ENCODE data around the gene TMEM18.

DNA sequence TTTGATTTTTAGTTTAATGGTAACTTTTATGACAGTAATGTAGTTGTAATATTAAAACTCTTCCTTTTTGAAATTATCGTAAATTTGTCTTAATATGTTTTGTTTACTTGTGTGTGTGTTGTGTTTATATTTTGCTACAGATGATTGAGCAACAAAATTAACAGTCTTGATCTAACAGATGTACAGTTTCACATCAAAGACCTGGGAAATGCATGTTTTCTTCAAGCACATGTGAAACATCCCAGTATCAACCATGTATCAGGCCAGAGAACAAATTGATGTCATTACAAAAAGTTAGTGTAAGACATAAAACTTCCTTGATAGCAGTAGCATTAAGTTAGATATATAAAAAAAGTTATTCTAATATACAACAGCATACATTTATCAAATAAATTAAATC lies 45.5 kb downstream of the TMEM18 start:
- TF ChIP-seq ZNF558 (tag by site-specific recombination; IDR thresholded peaks at IDR 0.05), result no peak
- TF ChIP-seq, protein P1, sequence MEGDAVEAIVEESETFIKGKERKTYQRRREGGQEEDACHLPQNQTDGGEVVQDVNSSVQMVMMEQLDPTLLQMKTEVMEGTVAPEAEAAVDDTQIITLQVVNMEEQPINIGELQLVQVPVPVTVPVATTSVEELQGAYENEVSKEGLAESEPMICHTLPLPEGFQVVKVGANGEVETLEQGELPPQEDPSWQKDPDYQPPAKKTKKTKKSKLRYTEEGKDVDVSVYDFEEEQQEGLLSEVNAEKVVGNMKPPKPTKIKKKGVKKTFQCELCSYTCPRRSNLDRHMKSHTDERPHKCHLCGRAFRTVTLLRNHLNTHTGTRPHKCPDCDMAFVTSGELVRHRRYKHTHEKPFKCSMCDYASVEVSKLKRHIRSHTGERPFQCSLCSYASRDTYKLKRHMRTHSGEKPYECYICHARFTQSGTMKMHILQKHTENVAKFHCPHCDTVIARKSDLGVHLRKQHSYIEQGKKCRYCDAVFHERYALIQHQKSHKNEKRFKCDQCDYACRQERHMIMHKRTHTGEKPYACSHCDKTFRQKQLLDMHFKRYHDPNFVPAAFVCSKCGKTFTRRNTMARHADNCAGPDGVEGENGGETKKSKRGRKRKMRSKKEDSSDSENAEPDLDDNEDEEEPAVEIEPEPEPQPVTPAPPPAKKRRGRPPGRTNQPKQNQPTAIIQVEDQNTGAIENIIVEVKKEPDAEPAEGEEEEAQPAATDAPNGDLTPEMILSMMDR (tag by site-specific recombination; IDR thresholded peaks at IDR 0.05), result no peak
- no peak for TF ChIP-seq ZNF292 (tag by site-specific recombination; IDR thresholded peaks at IDR 0.05; ENCODE audit: borderline replicate concordance, low read depth)
- TF ChIP-seq ZNF274 (IDR thresholded peaks at IDR 0.05; ENCODE audit: low read length), result no peak
- TF ChIP-seq ZNF274 (tag by site-specific recombination; IDR thresholded peaks at IDR 0.05; ENCODE audit: borderline replicate concordance), result no peak
- TF ChIP-seq SALL2 (tag by site-specific recombination; IDR thresholded peaks at IDR 0.05; ENCODE audit: borderline replicate concordance), result no peak

Measured in HEK293 (cell line).